ENCODE results near the gene RAPGEF2.
A peak's percentile ranks its signal among the peaks of the same experiment; 100 is the strongest.
"Not testable (repeated sequence)": the region's sequence is repeated elsewhere in the genome, so short reads cannot be mapped to it uniquely, and the experiment has no call there.

Gene RAPGEF2

DNA sequence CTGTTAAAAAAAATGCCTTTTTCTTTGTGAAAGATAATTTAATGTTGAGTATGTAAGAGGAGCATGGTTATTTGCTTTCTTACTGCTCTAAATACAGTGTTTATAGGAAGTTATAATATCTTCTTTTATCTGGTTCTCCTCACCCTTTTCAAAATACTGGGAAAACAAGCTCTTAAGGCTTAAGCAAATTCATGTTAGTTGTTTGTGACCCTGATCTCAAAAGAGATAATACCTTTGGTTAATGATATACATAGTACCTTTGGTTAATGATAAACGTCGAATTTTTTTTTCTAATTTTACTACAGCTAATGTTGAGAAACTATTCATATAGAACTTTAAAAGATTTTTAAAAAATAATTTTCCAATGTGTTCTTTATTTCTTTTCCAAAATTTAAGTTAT is 180.1 kb downstream of the RAPGEF2 start:
- no peak for DNase-seq

DNA sequence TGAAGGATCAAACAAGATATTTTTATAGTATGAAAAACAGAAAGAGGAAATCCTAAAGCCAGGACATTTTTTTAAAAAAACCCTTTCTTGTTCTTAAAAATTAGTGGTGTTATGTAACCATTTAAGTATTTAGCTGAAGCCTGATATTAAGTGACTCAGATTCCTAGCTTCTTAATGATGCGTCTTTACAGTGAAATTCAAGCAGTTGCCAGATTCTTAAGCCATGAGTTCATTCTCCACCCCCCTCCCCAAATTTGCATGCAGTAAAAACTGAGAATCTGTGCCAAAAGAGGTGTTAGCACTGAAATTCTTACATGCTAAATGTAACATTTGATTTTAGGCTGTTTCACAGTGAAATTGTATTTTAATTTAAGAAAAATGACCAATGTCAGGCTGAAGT is 180.8 kb downstream of the RAPGEF2 start:
- DNase-seq: no peak

DNA sequence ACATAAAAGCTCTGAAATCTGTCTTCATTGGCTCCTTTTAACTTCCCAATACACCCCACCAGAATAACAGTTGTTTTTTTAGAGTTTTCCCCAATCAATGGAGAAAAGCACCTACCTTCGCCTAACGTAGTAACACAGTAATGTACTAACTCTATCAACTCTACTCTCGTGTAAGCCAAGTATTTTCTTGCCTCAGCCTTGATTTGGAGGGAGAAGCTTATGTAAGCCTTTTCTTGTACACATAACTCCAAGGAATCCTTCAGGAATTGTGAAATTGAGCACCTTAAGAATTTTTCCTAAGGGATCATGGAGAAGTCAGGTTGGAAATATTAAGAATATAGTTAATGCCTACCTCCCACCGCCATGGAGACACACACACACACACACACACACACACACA is 181.2 kb downstream of the RAPGEF2 start:
- no peak for DNase-seq

DNA sequence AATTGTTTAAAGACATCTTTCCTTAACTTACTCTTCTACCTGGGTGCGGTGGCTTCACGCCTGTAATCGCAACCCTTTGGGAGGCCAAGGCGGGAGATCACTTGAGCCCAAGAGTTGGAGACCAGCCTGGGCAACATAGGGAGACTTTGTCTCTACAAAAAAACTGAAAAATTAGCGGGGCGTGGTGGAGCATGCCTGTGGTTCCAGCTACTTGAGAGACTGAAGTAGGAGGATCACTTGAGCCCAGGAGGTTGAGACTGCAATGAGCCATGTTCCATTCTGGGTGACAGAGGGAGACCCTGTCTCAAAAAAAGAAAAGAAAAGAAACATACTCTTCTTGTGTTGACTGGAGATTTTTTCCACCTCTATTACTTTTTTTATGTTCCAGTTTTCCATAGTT is 181.9 kb downstream of the RAPGEF2 start:
- DNase-seq: no peak

DNA sequence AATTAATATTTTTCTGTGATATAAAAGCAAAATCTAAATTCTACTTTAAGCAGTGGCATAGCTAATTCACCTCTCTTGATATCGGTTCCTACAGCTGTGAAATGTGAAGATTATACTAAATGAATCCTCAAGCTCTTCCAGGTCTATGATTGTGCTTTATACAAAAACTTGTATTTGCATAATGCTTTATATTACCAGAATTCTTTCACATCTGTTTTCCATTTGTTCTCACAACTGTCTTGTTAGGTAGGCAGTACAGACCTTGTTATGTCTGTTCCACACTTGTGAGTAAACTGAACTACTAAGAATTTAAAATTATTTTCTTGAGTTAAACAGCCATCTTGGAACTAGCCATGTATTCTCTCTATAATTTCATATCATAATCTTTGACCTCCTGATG is 184.9 kb downstream of the RAPGEF2 start:
- DNase-seq: no peak

DNA sequence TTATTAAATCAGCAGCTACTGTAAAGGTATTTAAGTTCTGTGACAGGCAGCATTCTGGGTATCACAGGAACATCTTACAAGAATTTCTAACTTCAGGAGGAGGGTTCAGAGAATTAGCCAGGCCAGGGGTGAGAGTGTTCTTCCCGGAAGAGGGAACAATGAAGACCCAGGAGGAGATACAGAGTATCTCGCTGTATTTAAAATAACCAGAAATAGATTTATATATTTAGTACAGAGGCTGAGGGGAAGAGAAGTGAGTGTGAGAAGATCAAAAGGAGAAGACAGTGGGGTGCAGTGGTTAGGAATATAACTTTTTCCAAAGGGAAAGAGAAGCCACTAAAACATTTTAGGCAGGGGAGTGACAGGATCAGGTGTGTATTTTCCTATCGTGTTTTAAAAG is 186.8 kb downstream of the RAPGEF2 start:
- no peak for DNase-seq

DNA sequence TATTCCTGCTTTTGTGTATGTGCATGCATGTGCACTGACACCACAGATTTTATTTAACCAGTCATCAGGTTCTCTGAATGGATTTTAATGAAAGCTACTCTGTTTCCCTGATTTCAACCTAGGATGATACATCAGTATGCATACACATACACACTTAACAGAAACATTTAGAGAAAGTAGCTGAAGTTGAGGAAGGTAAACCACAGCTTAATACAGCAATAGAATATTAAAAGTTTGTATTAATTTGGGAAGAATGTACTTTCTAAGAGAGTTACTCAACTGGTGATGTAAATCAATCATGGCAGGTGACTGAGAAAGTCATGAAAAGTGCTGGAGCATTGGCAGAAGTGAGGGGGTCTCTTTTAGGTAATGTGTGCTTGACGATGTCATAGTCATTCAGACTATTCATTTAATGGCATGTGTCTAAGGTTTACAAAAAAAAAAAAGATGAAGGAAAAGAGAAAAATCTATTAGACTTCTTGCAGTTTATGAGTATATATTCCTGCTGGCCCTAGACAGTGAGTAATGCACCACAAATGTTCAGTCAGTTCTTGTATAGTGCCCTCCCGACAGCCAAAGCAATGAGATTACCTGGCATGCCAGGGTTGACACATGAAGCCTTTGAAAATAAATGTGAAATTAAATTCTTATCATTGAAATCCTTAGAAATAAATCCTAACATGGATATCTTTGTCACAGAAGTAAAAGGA is 187.6 kb downstream of the RAPGEF2 start:
- no peak for DNase-seq

DNA sequence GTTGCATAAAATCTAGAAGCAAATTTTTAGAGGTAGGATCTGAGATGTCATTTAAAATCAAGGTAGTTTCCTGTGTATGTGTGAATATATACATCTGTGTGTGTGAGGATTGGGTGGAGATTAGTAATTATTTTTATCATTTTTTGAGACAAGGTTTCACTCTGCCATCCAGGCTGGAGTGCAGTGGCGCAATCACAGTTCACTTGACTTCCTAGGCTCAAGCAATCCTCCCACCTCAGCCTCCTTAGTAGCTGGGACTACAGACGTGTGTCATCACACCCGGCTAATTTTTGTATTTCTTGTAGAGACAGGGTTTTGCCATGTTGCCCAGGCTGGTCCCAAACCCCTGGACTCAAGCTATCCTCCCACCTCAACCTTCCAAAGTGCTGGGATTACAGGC is 188.3 kb downstream of the RAPGEF2 start:
- DNase-seq: no peak

DNA sequence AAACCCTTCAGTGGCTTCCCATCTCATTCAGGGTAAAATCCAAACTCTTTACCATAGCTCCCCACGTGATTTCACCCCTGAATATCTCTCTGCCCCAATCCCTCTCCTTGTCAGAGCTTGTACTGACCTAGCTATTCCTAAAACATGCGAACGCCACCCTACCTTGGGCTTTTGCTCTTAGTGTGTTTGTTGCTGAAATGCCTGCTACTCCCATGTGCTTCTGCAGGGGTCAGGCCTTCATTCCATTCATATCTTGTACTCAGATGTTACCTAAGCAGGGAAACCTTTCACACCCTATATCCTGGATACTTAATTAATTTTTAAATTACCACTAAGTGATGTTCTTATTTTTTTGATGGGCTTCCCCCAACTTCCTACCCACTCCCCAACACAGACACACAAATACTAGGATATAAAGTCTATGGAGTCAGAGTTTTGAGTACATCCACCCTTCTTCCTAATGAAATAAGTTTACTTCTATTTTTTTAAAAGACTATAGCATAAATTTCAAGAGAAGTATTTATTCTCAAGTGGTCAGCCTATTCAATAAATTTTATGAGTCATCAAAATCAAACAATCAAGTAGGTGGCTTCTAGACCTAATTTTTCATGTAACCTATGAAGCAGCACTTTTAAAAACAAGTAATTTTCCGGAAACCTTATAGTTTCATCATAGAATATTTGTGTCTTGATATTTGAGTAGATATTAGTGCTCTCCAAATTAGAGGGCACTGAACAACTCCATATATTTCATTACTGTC is 189.4 kb downstream of the RAPGEF2 start:
- DNase-seq: no peak

DNA sequence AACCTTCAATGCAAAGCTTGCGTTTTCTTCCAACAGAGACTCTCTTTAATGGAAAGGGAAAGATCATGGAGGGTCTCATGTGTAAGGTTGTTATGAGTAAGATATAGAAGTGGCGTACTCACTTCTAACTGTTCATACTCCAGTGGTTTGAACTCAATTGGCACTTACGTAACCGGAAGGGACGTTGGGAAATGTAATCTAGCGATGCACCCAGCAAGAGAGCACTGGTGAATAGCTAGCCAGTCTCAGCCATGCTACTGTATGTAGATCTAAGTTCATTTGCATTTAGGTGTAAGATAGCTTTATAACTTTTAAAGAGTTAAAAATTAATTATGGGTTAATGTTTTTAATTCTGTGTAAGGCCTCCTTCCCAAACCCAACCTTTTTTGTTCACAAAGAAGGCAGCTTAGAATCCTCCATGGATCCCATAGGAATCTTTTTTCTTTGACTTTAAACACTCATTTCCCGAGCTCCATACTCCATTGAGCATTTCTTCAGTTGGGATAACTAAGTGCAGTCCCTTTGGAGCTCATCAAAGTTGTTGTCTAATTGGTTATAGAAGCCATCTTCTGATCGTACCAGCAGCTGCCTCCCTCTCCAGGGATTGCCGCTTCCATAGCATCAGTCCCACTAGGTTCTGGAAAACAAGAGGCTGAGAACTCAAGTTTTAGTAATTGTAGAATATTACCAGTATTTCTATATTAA is 191.1 kb downstream of the RAPGEF2 start:
- no peak for DNase-seq

DNA sequence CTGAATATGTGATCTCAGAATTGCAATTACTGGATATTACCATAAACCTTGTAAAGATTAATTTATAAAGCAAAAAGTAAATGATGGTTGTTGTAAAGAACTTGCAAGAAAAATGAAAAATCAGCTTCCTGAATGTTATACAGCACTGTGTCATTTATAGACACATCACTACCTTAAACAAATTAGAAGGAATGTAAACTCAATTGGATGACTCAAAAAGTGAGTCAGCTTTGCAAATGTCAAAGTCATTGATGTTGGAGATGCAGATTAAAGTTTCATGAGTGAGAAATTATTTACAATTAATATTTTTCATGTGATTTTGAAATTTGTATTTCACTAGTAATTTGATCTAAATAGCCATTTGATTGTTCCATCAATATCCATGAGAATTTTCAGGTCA is 193.2 kb downstream of the RAPGEF2 start:
- DNase-seq: no peak

DNA sequence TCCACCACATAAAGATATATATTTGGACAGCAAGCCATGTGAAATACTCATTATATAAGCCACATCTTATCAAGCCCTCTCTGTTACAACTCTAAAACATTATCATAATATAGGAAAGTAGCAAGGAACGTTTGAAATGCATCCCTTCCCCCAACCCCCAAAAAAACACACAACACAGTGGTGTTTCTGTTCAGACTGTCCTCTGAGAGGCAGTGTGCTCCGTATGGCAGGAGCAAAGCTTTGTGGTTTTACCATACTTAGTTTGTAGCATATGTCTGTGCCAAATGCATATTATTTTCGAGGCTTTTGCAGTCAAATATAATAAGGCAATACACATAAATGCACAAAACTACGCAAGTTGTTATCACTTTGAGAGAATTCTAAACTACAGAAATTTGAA is 194.2 kb downstream of the RAPGEF2 start:
- DNase-seq: peak in 1 of 2 experiments; percentile 9

DNA sequence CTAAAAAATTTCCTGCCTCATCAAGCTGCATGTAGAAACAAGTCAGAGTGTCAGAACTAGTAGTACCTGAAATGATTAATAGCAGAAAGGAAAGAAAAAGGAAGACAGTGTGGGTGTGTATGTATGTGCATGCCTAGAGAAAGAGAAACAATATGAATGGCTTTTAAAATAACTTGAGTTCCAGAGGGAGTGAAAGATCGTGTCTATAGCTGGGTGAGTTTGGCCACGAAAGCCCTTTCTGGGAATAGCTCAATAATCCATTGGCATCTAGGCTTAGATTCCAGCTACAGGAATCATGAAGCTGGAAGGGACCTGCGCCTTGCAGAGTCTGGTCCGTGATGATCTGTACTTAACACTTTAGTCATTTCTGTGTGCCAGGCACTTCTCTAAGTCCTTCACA is 195.6 kb downstream of the RAPGEF2 start:
- no peak for DNase-seq

DNA sequence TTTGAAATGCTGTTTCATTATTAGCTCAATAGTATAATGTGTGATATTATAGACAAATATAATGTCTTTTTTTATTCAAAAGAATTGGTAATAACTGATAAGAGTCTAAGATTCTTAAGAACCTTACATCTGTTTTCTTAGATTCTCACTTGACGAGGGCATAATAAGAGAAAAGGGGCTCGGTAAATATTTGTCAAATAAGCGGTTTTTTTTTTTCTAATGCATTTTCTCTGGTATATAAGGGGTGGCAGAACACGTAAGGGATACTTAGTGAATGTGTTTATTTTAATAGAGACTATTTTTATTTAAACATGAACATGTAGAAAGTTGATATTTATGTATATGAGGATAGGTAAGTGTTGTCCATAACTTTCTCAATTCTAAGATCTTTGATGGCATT is 200.6 kb downstream of the RAPGEF2 start:
- DNase-seq: no peak

DNA sequence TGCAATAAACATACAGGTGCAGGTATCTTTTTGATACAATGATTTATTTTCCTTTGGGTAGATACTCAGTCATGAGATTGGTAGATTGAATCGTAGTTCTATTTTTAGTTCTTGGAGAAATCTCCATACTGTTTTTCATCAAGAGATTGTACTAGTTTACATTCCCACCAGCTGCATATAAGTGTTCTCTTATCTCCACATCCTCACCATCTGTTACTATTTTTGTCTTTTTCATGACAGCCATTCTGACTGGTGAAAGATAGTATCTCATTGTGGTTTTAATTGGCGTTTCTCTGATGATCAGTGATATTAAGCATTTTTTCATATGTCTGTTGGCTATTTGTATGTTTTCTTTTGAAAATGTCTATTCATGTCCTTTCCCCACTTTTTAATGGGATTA is 202.2 kb downstream of the RAPGEF2 start:
- DNase-seq: no peak

DNA sequence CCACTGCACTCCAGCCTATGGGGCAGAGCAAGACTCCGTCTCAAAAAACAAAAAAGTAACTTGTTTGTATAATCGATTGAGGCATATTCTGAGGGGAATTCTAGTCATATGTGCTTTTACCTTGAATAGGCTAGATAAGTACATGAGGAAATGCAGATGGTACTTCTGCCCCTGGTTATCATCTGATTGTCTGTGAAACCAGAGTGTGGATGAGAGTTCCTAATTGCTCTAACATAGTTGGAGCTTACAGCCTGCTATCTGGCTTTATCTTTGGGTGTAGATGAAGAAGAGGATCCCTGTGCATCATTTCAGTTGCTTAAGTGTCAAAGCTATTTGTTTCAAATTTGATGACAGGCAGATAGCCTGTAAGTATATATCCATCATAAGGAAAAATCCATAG is 205.1 kb downstream of the RAPGEF2 start:
- no peak for DNase-seq

DNA sequence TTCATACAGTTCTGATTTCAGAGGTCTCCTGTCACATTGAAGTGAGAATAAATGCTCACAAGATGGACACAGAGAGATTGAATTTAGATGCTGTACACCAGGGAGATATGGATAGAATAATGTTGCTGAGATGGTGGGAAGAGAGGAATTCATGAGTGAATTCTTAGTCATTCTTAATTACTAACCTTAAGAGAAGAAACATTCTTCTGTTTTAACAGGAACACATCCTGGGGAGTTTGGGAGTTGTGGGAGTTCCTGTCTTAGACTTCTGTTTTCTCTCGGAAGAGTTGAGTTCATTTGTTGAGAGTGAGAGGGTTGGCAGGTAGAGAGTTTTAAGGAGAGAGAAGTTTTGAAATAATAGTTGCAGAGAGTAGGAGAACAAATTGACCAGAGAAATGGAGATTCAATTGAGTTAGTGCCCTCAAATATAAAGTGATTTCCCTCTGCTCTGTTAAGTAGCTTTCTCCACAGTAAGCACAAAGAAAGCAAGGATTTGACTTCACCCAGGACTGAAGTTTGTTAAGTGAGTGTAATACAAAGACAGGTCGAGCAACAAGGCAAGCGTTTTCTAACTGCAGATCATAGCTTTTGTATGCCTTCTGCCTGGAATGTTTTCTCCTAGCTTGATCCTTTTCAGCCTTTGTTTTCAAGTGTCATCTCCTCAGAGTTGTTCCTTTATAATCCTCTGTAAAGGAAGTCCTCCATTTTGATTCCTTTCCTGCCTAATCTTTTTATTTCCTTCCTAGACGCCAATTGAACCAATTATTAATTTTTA is 205.9 kb downstream of the RAPGEF2 start:
- no peak for DNase-seq

DNA sequence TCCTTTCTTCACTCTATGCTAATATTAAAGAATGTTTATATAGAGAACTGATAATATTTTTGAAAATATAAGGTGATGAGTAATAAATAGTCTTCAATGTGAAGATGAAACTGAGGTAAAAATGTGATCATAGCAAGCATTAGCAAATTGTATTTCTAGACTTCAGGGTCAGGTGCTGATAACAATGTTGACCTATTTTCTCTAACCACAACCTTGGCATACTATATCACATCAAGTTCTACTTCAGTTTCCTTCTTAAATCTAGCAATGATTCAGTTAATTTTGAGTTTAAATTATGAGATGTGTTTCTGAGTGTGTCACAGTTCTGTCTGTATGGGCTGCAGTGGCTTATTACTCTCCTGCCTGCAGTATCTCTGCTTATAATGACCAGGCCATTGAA is 209.4 kb downstream of the RAPGEF2 start:
- DNase-seq: no peak

DNA sequence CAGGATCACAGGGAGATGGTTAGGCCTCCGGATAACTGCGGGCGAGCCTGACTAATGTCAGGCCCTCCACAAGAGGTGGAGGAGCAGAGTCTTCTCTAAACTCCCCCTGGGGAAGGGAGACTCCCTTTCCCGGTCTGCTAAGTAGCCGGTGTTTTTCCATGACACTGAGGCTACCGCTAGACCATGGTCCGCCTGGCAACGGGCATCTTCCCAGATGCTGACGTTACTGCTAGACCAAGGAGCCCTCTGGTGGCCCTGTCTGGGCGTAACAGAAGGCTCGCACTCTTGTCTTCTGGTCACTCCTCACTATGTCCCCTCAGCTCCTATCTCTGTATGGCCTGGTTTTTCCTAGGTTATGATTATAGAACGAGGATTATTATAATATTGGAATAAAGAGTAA is 213.0 kb downstream of the RAPGEF2 start:
- not testable (repeated sequence) for DNase-seq

DNA sequence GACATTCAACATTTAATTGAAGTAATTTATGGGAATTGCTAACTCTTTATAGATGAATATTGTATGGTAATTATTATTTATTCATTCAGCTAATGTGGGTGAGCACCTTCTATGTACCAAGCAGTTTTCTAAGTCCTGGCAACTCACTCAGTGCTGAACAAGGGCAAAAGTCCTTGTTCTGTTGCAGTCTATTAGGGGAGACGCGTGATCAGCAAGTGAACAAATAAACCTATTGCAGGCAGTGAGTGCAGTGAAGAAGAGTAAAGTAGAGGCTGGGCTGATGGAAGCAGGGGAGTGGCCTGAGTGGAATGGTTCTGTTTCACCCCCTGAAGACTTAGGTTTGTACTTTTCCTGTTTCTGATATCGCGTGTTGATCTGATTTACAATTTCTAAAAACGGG is 214.3 kb downstream of the RAPGEF2 start:
- no peak for DNase-seq

DNA sequence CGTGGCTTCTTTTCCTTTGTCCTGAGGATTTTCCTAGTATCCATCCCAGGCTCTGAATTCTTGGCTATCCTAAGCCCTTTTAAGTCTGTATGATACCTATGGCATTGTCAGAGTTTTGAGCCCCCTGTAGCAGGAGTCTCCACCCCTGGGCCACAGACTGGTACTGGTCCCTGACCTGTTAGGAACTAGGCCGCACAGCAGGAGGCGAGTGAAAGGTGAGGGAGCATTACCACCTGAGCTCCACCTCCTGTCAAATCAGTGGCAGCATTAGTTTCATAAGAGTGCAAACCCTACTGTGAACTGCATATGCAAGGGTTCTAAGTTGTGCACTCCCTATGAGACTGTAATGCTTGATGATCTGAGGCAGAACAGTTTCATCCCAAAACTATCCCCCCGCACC is 216.1 kb downstream of the RAPGEF2 start:
- DNase-seq: no peak

DNA sequence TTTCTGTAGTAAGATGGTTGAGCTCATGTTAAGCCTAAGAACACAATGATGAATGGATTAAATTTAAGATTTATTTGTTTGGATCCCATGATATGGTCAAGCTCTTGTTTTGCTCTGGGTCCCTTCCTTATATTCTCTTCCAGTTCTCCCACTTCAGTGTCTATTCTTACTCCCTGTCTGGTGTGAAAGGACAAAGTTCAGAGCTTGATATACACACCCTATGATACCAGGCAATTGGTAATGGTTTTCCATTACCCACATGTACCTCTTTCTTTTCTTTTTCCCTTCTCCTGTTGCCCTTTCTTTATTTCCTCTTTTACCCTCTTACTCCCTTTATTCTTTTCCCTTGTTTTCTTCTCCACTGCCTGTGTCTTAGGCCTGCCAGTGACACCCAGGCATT is 223.6 kb downstream of the RAPGEF2 start:
- DNase-seq: no peak

DNA sequence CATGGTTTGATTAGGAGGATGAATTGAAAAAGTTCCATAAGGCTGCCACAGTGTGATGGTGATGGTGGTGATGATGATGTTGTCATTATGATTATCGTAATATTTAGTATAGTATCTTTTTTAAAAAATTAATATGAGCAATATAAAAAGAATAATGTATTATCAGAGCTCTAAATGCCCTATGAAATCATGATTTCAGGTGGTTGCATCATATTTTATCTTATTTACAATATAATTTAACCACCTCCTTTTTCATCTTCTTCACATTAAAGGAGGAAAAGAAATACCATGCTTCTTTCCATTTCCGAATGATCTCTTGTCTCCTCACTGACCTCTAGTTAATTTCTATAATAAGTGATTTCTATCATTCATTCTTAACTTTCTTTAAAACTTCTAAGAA is 225.9 kb downstream of the RAPGEF2 start:
- DNase-seq: no peak

Data from Kasumi-1 (cell line).